Measurements from ENCODE around the gene CD82. TPM values are rescaled to one million over a fixed set of nuclear protein-coding genes. Genes with fewer than 3 reads are reported as not detected.
A peak's percentile ranks its signal among the peaks of the same experiment; 100 is the strongest.

CD82 gene
- total and polyA plus RNA-seq, 2 of the 8 experiments (the other 6 are each of a cell fraction or from before 2014, with no cell fraction given) = 7.9 to 10.3 TPM

- Histone ChIP-seq H4K5ac (ENCODE audit: insufficient read length, low read depth, low read length) (no peak overlapping the region), H3K18ac (ENCODE audit: extremely low read depth, low read length) (no peak overlapping the region), H2BK20ac (ENCODE audit: low read length) (no peak overlapping the region), H3K4ac (replicated peaks; ENCODE audit: insufficient read length, low read depth, low read length) (no peak overlapping the region), H3K79me2 (ENCODE audit: control insufficient read depth in 1 of 2, insufficient read depth in 2 of 2, low read length in 2 of 2) (no peaks in the 10 kb centered on the region), H3K4me1 (replicated peaks in 1 of 4; ENCODE audit: control insufficient read depth in 3 of 4, insufficient read depth in 4 of 4, low read length in 3 of 4) (peaks cover 0 to 2% (median 0%) of the 10 kb centered on the region in 4 experiments; a peak in 2 of 7 replicates), H3K56ac (replicated peaks; ENCODE audit: insufficient read length, low read depth, low read length) (no peak overlapping the region), H4K20me1 (replicated peaks in 1 of 2; ENCODE audit: control insufficient read depth in 1 of 2, insufficient read depth in 2 of 2, low read length in 2 of 2) (no peaks in the 10 kb centered on the region), H2BK120ac (replicated peaks; ENCODE audit: low read depth, low read length) (no peak overlapping the region), H3K27me3 (replicated peaks in 1 of 4; ENCODE audit: control insufficient read depth in 3 of 4, extremely low read depth in 1 of 4, insufficient read depth in 3 of 4, low read length in 3 of 4) (no peaks in the 10 kb centered on the region; a peak in 2 of 7 replicates), H3K23ac (ENCODE audit: insufficient read length) (no peak overlapping the region), H3K4me2 (ENCODE audit: insufficient read depth in 1 of 2, low read depth in 2 of 2, low read length in 2 of 2) (no peak overlapping the region), H3K9ac (replicated peaks in 1 of 4; ENCODE audit: extremely low read depth in 1 of 4, low read depth in 3 of 4, low read length in 3 of 4) (no peak overlapping the region), H3K9me3 (ENCODE audit: insufficient read depth in 2 of 2, low read depth in 1 of 2, low read length in 1 of 2) (no peaks in the 10 kb centered on the region), H3K23me2 (ENCODE audit: low read depth, low read length) (no peaks in the 10 kb centered on the region), H2BK5ac (ENCODE audit: low read depth, low read length) (no peak overlapping the region), H4K91ac (replicated peaks; ENCODE audit: insufficient read length, low read length) (no peak overlapping the region), H2BK15ac (ENCODE audit: low read length) (no peak overlapping the region), H2AFZ (ENCODE audit: low read length) (no peak overlapping the region), H2AK5ac (ENCODE audit: low read depth, low read length) (0 out of 2 replicates have a peak overlapping the region, but pooled peaks have one; percentile 27), H4K8ac (ENCODE audit: extremely low read depth, insufficient read depth, low read length) (no peak overlapping the region), H3K27ac (ENCODE audit: low read depth, low read length) (no peak overlapping the region), H3K14ac (ENCODE audit: insufficient read length) (no peak overlapping the region), H3K79me1 (ENCODE audit: low read depth, low read length) (no peaks in the 10 kb centered on the region), H3K36me3 (ENCODE audit: control insufficient read depth in 2 of 4, insufficient read depth in 4 of 4, low read length in 3 of 4) (no peaks in the 10 kb centered on the region), H3K4me3 (ENCODE audit: extremely low read depth in 1 of 4, insufficient read depth in 2 of 4, low read depth in 3 of 4, low read length in 4 of 4) (no peak overlapping the region), H2BK12ac (ENCODE audit: low read depth, low read length) (no peak overlapping the region)
- DNase-seq (ENCODE audit: low read depth in 1 of 2, low spot score in 2 of 2) = peak in 1 of 2 experiments; percentile 64
- WGBS, 2 experiments (ENCODE audit: extremely low coverage in 1 of 2, insufficient coverage in 1 of 2, insufficient read length in 1 of 2, insufficient replicate concordance in 2 of 2, low coverage in 1 of 2, low lambda C conversion rate in 2 of 2, missing lambda C conversion rate in 1 of 2) = 80% methylated on average over 16 of the region's 16 CpGs; no CpG with 5 or more reads in 1 of the 2 experiments
- ChIA-PET POLR2A (ENCODE audit: partially characterized antibody) (interaction anchor here (1.5 to 1.6 kb wide), 2 partner anchors 8 to 13 kb away, joined by 3 read pairs; no protein-coding TSS in a partner anchor), CTCF (ENCODE audit: partially characterized antibody) (interaction anchor here (0.8 to 2.9 kb wide), 7 partner anchors 10 to 44 kb away, joined by 3 to 9 read pairs (median 6); no protein-coding TSS in a partner anchor)
- peak; percentile 48; the same call in 1 of the 2 replicates for TF ChIP-seq E2F6 (IDR thresholded peaks at IDR 0.05)
- no peak for TF ChIP-seq EGR1 (IDR thresholded peaks at IDR 0.05; ENCODE audit: borderline replicate concordance, low read depth, low read length)
- no peak for TF ChIP-seq CBX5 (IDR thresholded peaks at IDR 0.05; ENCODE audit: low read depth, low read length)
- TF ChIP-seq, protein P1, sequence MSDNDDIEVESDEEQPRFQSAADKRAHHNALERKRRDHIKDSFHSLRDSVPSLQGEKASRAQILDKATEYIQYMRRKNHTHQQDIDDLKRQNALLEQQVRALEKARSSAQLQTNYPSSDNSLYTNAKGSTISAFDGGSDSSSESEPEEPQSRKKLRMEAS (IDR thresholded peaks at IDR 0.05) = peak; percentile 34; the same call in 1 of the 2 replicates
- FAIRE-seq = no peak
Observed at GRCh38 chr11:44572884-44573283, 7.4 kb downstream of the CD82 start.
